ENCODE results near the gene SLC17A1. TPM values are rescaled to one million over a fixed set of nuclear protein-coding genes. Genes with fewer than 3 reads are reported as not detected.

SLC17A1 gene
- total and polyA plus RNA-seq, 10 of the 15 experiments (the other 5 are each of a cell fraction or from before 2014, with no cell fraction given): not detected

DNA sequence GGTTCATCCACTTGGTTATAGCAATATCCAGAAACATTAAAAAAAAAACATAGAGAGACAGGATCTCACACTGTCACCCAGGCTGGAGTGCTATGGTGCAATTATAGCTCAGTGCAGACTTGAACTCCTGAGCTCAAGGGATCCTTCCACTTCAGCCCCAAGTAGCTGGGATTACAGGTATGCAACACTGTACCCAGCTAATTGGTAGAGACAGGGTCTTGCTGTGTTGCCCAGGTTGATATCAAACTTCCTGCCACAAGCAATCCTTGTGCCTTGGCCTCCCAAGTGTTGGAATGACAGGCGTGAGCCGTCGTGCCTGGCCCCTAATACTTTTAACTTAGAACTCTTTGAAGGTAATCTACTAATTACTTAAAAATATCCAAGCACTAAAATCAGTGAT, 818 bp upstream of the SLC17A1 start (continued):
- TF ChIP-seq, protein P1, sequence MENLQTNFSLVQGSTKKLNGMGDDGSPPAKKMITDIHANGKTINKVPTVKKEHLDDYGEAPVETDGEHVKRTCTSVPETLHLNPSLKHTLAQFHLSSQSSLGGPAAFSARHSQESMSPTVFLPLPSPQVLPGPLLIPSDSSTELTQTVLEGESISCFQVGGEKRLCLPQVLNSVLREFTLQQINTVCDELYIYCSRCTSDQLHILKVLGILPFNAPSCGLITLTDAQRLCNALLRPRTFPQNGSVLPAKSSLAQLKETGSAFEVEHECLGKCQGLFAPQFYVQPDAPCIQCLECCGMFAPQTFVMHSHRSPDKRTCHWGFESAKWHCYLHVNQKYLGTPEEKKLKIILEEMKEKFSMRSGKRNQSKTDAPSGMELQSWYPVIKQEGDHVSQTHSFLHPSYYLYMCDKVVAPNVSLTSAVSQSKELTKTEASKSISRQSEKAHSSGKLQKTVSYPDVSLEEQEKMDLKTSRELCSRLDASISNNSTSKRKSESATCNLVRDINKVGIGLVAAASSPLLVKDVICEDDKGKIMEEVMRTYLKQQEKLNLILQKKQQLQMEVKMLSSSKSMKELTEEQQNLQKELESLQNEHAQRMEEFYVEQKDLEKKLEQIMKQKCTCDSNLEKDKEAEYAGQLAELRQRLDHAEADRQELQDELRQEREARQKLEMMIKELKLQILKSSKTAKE (IDR thresholded peaks at IDR 0.05; ENCODE audit: low read depth, poor library complexity, severe bottlenecking): no peak
- TF ChIP-seq ZNF24 (IDR thresholded peaks at IDR 0.05): no peak

DNA sequence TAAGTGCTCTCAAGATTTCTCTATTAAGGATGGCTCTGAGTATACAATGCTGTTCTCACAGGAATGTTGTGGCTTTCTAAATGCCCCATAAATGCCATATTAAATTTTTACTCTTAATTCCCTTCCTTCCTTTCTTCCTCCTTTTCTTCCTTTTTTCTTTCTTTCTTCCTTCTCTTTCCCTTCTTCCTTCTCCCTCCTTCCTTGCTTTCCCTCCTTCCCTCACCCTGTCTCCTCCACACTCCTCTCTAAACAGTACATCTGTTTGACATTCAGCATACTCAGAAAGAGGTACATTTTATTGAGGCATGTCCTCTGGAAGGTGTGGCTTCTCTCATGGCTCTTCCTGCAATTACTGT, 433 bp upstream of the SLC17A1 start:
- no TSS peak for BruUV-seq (replicated peaks)
- H3K4me1 ChIP-seq (ENCODE audit: control insufficient read depth, insufficient read depth, low read length): no peaks in the 10 kb centered on the region
- intact Hi-C loops (cut with micrococcal nuclease; ENCODE audit: unreplicated experiment): no loop called here
- ChIA-PET RAD21 (ENCODE audit: unreplicated experiment) (no interaction called here), SMC1A (ENCODE audit: uncharacterized antibody, unreplicated experiment) (no interaction called here), CTCF (no interaction called here), POLR2A (interaction anchor here (0.6 kb wide), 1 partner anchor 94 kb away, joined by 3 read pairs; no protein-coding TSS in a partner anchor)
- no peak overlapping the region for H3K9ac ChIP-seq (ENCODE audit: control insufficient read depth, insufficient read depth, low read length)
- H3K79me2 ChIP-seq (ENCODE audit: control insufficient read depth, insufficient read depth, low read length): no peaks in the 10 kb centered on the region
- TF ChIP-seq ZNF217 (IDR thresholded peaks at IDR 0.05): no peak
- no peak for TF ChIP-seq SMAD5 (IDR thresholded peaks at IDR 0.05; ENCODE audit: low read depth)
- no peak for TF ChIP-seq EGR1 (IDR thresholded peaks at IDR 0.05; ENCODE audit: borderline replicate concordance in 1 of 2, low read depth in 2 of 2, low read length in 2 of 2)
- TF ChIP-seq ZNF622 (IDR thresholded peaks at IDR 0.05): no peak
- TF ChIP-seq, protein P2, sequence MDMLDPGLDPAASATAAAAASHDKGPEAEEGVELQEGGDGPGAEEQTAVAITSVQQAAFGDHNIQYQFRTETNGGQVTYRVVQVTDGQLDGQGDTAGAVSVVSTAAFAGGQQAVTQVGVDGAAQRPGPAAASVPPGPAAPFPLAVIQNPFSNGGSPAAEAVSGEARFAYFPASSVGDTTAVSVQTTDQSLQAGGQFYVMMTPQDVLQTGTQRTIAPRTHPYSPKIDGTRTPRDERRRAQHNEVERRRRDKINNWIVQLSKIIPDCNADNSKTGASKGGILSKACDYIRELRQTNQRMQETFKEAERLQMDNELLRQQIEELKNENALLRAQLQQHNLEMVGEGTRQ (IDR thresholded peaks at IDR 0.05; ENCODE audit: borderline replicate concordance, low read depth, low read length): no peak
- TF ChIP-seq POU2F2 (IDR thresholded peaks at IDR 0.05; ENCODE audit: borderline replicate concordance, low read depth, low read length): no peak
- no peak for TF ChIP-seq FOS (IDR thresholded peaks at IDR 0.05; ENCODE audit: borderline replicate concordance, extremely low read depth, insufficient read length)
- no peak for TF ChIP-seq TARDBP (IDR thresholded peaks at IDR 0.05; ENCODE audit: borderline replicate concordance)
- no peak for TF ChIP-seq SIN3A (IDR thresholded peaks at IDR 0.05; ENCODE audit: low read depth, low read length)
- TF ChIP-seq KAT2A (conservative IDR thresholded peaks at IDR 0.05; ENCODE audit: control insufficient read depth, low read depth, low read length): no peak
- no peak for TF ChIP-seq CBFB (IDR thresholded peaks at IDR 0.05; ENCODE audit: low read depth)
- TF ChIP-seq, protein P3, sequence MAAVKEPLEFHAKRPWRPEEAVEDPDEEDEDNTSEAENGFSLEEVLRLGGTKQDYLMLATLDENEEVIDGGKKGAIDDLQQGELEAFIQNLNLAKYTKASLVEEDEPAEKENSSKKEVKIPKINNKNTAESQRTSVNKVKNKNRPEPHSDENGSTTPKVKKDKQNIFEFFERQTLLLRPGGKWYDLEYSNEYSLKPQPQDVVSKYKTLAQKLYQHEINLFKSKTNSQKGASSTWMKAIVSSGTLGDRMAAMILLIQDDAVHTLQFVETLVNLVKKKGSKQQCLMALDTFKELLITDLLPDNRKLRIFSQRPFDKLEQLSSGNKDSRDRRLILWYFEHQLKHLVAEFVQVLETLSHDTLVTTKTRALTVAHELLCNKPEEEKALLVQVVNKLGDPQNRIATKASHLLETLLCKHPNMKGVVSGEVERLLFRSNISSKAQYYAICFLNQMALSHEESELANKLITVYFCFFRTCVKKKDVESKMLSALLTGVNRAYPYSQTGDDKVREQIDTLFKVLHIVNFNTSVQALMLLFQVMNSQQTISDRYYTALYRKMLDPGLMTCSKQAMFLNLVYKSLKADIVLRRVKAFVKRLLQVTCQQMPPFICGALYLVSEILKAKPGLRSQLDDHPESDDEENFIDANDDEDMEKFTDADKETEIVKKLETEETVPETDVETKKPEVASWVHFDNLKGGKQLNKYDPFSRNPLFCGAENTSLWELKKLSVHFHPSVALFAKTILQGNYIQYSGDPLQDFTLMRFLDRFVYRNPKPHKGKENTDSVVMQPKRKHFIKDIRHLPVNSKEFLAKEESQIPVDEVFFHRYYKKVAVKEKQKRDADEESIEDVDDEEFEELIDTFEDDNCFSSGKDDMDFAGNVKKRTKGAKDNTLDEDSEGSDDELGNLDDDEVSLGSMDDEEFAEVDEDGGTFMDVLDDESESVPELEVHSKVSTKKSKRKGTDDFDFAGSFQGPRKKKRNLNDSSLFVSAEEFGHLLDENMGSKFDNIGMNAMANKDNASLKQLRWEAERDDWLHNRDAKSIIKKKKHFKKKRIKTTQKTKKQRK (IDR thresholded peaks at IDR 0.05; ENCODE audit: low read depth, low read length): no peak
- TF ChIP-seq, protein P4, sequence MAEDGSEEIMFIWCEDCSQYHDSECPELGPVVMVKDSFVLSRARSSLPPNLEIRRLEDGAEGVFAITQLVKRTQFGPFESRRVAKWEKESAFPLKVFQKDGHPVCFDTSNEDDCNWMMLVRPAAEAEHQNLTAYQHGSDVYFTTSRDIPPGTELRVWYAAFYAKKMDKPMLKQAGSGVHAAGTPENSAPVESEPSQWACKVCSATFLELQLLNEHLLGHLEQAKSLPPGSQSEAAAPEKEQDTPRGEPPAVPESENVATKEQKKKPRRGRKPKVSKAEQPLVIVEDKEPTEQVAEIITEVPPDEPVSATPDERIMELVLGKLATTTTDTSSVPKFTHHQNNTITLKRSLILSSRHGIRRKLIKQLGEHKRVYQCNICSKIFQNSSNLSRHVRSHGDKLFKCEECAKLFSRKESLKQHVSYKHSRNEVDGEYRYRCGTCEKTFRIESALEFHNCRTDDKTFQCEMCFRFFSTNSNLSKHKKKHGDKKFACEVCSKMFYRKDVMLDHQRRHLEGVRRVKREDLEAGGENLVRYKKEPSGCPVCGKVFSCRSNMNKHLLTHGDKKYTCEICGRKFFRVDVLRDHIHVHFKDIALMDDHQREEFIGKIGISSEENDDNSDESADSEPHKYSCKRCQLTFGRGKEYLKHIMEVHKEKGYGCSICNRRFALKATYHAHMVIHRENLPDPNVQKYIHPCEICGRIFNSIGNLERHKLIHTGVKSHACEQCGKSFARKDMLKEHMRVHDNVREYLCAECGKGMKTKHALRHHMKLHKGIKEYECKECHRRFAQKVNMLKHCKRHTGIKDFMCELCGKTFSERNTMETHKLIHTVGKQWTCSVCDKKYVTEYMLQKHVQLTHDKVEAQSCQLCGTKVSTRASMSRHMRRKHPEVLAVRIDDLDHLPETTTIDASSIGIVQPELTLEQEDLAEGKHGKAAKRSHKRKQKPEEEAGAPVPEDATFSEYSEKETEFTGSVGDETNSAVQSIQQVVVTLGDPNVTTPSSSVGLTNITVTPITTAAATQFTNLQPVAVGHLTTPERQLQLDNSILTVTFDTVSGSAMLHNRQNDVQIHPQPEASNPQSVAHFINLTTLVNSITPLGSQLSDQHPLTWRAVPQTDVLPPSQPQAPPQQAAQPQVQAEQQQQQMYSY (CRISPR knock-in tag; IDR thresholded peaks at IDR 0.05): no peak
- H3K36me3 ChIP-seq (ENCODE audit: control insufficient read depth in 2 of 2, insufficient read depth in 2 of 2, low read length in 1 of 2): no peaks in the 10 kb centered on the region
- H4K20me1 ChIP-seq (ENCODE audit: control insufficient read depth, insufficient read depth): no peaks in the 10 kb centered on the region
- no peak overlapping the region for H2AFZ ChIP-seq (ENCODE audit: control insufficient read depth, low read depth, low read length)
- in situ Hi-C loops (cut with MboI): no loop called here
- no peak overlapping the region for H3K4me3 ChIP-seq
- no peak for ATAC-seq
- no peak overlapping the region for H3K4me2 ChIP-seq (ENCODE audit: control insufficient read depth, insufficient read depth)
- no peaks in the 10 kb centered on the region for H3K27me3 ChIP-seq (replicated peaks in 1 of 2; ENCODE audit: control insufficient read depth in 2 of 2, insufficient read depth in 2 of 2, low read length in 1 of 2)
- no peak for FAIRE-seq
- no peak for DNase-seq (ENCODE audit: low read depth, low spot score)
- H3K9me3 ChIP-seq (replicated peaks; ENCODE audit: control insufficient read depth, insufficient read depth, low read length): no peaks in the 10 kb centered on the region
- H3K27ac ChIP-seq (ENCODE audit: control insufficient read depth, insufficient read depth): no peak overlapping the region

Data from GM12878 (cell line).